C4-2B (cell line): Measurements from ENCODE around the gene STAMBPL1.

ENCODE experiments used
- CTCF ChIP-seq: fragments of 450-650 bp; conservative IDR thresholded peaks from 2 replicates; pipeline ENCODE4 v1.5.1; 2017; ENCODE audit warnings: mild to moderate bottlenecking
- ZFX ChIP-seq: fragments of 450-650 bp; IDR thresholded peaks from 2 replicates; pipeline ENCODE4 v1.6.1; 2017

- no peak for TF ChIP-seq CTCF
- no peak for TF ChIP-seq ZFX
These were observed 10.8 kb downstream of the STAMBPL1 start for GRCh38 chr10:88890681-88891381.
